Activated naive CD4-positive, alpha-beta T cell treated with anti-CD3 and anti-CD28 coated beads, Interleukin-2, amount 50 U/mL, for 16 hours (primary cell): ENCODE measurements around the gene FLRT3.

Experiments
- DNase-seq: peaks from one replicate; pipeline ENCODE4 v3.0.0-alpha.2; 2020

Gene FLRT3

DNA sequence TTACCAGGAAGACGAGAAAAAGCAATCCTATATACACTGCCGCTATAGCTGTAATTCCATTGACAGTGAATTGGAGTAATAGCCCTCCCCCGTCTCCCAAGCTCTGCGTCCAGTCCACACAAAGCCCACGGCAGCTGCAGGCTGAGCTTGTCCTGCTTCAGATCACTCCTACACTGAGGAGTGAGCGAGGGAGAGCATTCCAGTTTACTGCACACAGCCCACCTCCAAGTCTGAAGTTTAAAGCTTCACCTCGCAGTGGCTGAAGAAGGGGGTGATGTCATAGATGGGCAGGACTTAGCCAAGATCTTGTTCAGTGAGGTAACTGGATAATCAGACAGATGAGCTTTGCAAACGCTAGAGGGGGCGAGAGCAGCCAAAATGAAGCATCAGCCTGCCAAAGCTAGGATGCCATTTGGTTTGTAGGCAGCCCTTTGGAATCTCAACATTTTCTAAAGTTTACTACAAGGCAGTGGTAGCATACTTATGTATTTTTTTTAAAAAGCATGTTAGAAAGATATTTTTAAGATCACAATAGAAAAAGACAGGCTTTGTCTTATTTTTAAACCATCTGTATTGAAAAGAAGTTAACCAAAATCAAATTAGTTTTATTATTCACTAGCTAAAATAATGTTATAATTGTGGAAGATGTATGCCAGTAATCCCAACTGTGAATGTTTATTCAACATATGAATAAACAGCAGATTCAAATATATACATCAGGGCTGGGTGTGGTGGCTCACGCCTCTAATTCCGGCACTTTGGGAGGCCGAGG, at the start of gene FLRT3:
TSS of gene FLRT3 (minus strand) at position 213 of the 772 bp plus-strand sequence. CDS start 10,106 bp downstream, outside the sequence.
- no peak for DNase-seq

- DNase-seq: no peak
These were observed 49.3 kb upstream of the FLRT3 start for GRCh38 chr20:14386726-14387125.

GRCh38 chr20:14385176-14385740, 47.8 kb upstream of the FLRT3 start:
- no peak for DNase-seq

DNA sequence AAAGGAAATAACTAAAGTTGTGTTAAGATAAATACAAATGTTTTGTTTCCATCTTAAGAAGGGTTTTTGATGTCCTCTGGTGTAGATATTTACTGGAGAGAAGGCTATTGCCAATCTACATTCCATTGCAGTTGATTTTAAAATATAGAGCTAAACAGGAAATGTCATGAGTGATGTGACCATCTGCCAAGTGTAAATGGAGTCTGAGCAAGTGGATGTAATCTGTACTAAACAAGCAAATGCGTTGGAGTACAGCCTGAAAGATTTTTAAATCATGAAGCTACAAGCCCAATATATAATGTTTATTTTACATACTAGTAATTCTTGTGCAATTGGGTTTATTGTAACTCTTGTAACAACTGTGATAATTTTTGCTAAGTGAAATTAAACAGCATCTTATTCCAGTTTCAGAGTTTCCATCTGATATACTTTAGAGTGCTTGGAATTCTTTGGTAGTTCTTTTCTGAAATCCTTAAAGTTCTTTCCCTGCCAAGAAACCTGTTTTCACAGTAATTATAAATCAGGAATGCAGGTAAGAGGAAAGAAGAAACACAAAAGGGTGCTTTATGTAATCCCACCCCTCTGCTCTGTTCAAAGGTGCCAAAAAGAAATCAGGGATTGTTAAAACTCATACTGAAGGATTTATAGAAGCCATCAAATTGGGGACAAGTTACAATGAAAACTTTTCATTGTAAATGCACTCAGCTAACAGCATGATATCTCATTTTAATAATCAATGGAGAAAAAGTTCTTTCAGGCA, 47.2 kb upstream of the FLRT3 start:
- no peak for DNase-seq

- no peak for DNase-seq
These were observed 45.9 kb upstream of the FLRT3 start for GRCh38 chr20:14383335-14383734.

DNA sequence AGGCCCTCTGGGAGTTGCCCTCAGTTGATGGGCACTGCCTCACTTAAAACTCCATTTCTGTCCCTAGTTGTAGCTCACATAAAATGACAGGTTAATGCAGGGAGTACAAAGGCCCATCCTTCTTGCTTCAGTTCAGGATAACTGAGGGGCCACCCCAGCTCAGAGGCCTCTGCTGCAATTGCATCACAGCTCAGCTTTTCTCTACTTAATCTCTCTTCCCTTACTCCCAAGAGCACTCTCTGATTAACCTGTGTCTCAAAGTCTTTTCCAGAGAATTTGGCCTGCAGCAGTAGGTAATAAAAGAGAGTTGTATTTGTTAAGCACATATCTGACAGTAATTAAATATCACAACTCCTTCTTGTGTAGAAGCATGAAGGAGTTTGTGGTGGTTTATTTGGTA, 40.9 kb upstream of the FLRT3 start:
- DNase-seq: no peak

GRCh38 chr20:14375416-14375985, 38.1 kb upstream of the FLRT3 start:
- no peak for DNase-seq

GRCh38 chr20:14374196-14374595, 36.8 kb upstream of the FLRT3 start:
- no peak for DNase-seq

GRCh38 chr20:14361509-14362345, 24.3 kb upstream of the FLRT3 start:
- DNase-seq: no peak

GRCh38 chr20:14360416-14360815, 23.0 kb upstream of the FLRT3 start:
- DNase-seq: no peak

GRCh38 chr20:14355791-14356190, 18.4 kb upstream of the FLRT3 start:
- no peak for DNase-seq

DNA sequence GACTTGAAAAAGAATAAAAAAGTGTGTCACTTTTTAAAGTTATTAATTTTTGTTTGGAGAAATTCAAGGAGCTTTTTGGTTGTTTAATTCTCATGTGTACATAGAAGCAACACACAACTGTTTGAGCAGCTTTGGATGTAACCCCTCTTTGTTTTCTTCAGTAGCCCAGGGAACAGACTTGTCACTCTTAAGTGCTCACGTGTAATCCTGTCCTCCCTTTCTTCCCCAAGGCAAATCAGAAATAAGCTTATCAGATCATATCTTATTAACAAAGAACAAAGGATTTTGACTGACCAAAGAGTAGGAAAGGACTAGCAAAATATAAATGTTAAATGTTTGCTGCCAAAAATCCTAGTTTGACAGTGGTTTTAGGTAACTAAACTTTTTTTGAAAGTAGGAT, 7.3 kb upstream of the FLRT3 start:
- DNase-seq: no peak

DNA sequence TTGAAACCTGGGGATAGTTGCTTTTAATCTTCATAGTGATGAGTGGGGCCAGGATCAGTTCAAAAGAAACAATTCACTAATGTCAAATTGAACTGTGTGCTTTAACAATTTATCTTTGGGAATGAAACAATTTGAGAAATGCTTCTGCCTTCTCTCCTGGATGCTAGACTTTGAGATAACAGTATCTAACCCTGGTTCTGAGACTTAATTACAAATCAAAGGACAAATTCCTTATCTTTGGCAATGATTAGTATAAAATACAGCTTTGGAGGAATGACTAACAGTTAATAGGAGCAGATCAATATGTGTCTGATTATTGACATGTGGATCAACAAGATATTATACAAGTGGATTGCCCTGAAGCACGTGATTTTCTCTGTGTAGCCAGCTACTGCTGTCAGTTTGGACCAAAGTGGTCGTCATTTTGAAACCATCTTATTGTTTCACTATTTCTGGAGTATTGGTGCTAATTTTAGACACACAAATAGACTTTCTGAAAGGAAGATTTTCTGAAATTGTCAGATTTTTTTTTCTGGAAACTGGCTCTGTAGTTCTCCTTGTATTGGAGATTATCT, 6.2 kb upstream of the FLRT3 start:
- no peak for DNase-seq

GRCh38 chr20:14342918-14343317, 5.5 kb upstream of the FLRT3 start:
- DNase-seq: no peak

GRCh38 chr20:14341801-14342200, 4.4 kb upstream of the FLRT3 start:
- no peak for DNase-seq

- DNase-seq: no peak
These were observed 726 bp downstream of the FLRT3 start for GRCh38 chr20:14336686-14337085.

- DNase-seq: no peak
These were observed 2.4 kb downstream of the FLRT3 start for GRCh38 chr20:14335052-14335451.

DNA sequence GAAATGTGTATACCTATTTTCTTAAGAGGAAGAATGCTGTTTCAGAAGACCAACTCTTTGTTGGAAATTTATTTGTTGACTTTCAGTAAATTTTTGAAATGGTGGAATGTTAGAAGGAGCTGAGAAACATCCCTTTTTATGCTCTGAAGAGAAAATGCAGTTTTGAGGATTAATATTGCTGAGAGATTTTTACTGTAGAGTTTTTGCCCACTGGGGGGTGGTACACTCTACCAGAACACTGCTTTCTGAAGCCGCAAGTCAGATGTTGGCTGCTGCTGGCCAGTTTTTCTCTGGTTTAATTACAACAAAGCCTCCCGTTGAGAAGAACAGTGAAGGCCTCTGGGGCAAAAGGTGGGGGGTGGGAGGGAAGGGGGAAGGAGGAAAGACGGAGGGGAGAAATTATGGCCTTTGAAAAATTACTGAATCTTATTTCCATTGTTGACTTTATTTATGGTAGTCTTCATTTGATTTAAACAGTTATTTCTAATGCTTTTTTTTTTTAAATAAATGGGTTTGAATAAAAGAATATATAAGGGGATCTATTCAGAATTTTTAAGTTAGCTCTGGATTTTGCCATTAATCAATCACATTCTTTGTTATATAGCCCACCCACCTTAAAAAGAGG, 3.0 kb downstream of the FLRT3 start:
- DNase-seq: no peak

GRCh38 chr20:14333721-14334120, 3.7 kb downstream of the FLRT3 start:
- no peak for DNase-seq

GRCh38 chr20:14332866-14333265, 4.5 kb downstream of the FLRT3 start:
- no peak for DNase-seq

- DNase-seq: no peak
These were observed 5.8 kb downstream of the FLRT3 start for GRCh38 chr20:14331646-14332045.

DNA sequence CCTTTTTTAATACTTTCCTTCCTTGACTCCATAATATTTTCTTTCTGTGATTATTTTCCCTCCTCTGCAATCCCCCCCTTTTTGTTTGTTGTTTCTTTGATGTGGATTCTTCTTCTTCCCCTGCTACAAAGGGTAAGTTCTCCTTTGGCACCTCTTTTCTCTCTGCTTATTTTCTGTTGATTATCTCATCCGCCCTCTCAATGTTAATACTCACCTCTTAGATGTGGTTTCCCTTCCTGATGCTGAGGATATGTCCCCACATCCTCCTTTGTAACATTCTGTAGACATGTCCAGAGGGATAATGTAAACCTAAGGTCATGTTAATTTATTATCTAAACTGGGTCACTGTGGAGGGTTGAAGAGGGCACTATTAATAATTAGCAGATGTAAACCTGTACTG, 17.7 kb downstream of the FLRT3 start:
- no peak for DNase-seq
